Nephron (organoid): Measurements from ENCODE around the gene PIK3C2G.

Source experiments
- H3K27ac Mint-ChIP-seq, 3 experiments: 2 replicates each; pipeline ENCODE4 v1.8.0; 2020; ENCODE audit warnings: mixed read lengths in 3 of 3, mild to moderate bottlenecking in 2 of 3, moderate library complexity in 1 of 3
- H3K27me3 Mint-ChIP-seq: 2 replicates; pipeline ENCODE4 v1.8.0; 2021; ENCODE audit warnings: low read depth, mild to moderate bottlenecking, moderate library complexity, mixed read lengths
- H3K36me3 Mint-ChIP-seq: 2 replicates; pipeline ENCODE4 v1.8.0; 2020; ENCODE audit warnings: low read depth, mixed read lengths
- H3K4me1 Mint-ChIP-seq: 2 replicates; pipeline ENCODE4 v1.8.0; 2020; ENCODE audit warnings: mixed read lengths
- H3K4me3 Mint-ChIP-seq, 3 experiments: 2 replicates each; pipeline ENCODE4 v1.8.0; 2020; ENCODE audit warnings: mild to moderate bottlenecking in 3 of 3, mixed read lengths in 3 of 3, moderate library complexity in 2 of 3
- H3K9me3 Mint-ChIP-seq: 2 replicates; pipeline ENCODE4 v1.8.0; 2020; ENCODE audit warnings: mixed read lengths
- CTCF ChIP-seq, 3 experiments: fragments of 200-600 bp; sonication (generic); IDR thresholded peaks; one replicate each; pipeline ENCODE4 v1.5.0; 2021; ENCODE audit warnings: antibody characterized with exemption in 3 of 3; ENCODE audit not compliant: unreplicated experiment in 3 of 3

The PIK3C2G gene

GRCh38 chr12:18640321-18640955 lies 379.1 kb downstream of the PIK3C2G start:
- no peak for TF ChIP-seq CTCF (IDR thresholded peaks at IDR 0.05; ENCODE audit: unreplicated experiment in 3 of 3)
- Mint-ChIP-seq H3K9me3 (peaks cover 3% of the 10 kb centered on the region), H3K4me1 (peaks cover 29% of the 10 kb centered on the region), H3K27ac (peak overlapping the region; percentile 62 to 85 (median 82)), H3K36me3 (no peaks in the 10 kb centered on the region), H3K27me3 (no peaks in the 10 kb centered on the region), H3K4me3 (no peak overlapping the region)

GRCh38 chr12:18643681-18644080 lies 382.4 kb downstream of the PIK3C2G start:
- Mint-ChIP-seq H3K4me1 (peaks cover 37% of the 10 kb centered on the region), H3K36me3 (no peaks in the 10 kb centered on the region), H3K27ac (peak overlapping the region; percentile 92 to 96 (median 95)), H3K9me3 (peaks cover 3% of the 10 kb centered on the region), H3K27me3 (no peaks in the 10 kb centered on the region), H3K4me3 (peak overlapping the region in 2 of 3 experiments; percentile 1 to 5)
- no peak for TF ChIP-seq CTCF (IDR thresholded peaks at IDR 0.05; ENCODE audit: unreplicated experiment in 3 of 3)

- no peak overlapping the region for H3K4me3 Mint-ChIP-seq
- no peaks in the 10 kb centered on the region for H3K36me3 Mint-ChIP-seq
- H3K9me3 Mint-ChIP-seq, result peaks cover 3% of the 10 kb centered on the region
- no peak for TF ChIP-seq CTCF (IDR thresholded peaks at IDR 0.05; ENCODE audit: unreplicated experiment in 3 of 3)
- H3K4me1 Mint-ChIP-seq, result peaks cover 37% of the 10 kb centered on the region
- no peaks in the 10 kb centered on the region for H3K27me3 Mint-ChIP-seq
- peak overlapping the region; percentile 60 to 96 (median 79) for H3K27ac Mint-ChIP-seq
Measured at GRCh38 chr12:18644564-18644963, 383.2 kb downstream of the PIK3C2G start.

GRCh38 chr12:18646286-18646890 lies 385.1 kb downstream of the PIK3C2G start:
- Mint-ChIP-seq H3K4me3 (no peak overlapping the region), H3K4me1 (peaks cover 29% of the 10 kb centered on the region), H3K9me3 (peaks cover 3% of the 10 kb centered on the region), H3K27ac (peak overlapping the region in 2 of 3 experiments; percentile 84 to 95), H3K36me3 (no peaks in the 10 kb centered on the region), H3K27me3 (no peaks in the 10 kb centered on the region)
- no peak for TF ChIP-seq CTCF (IDR thresholded peaks at IDR 0.05; ENCODE audit: unreplicated experiment in 3 of 3)

GRCh38 chr12:18651525-18651924 lies 390.2 kb downstream of the PIK3C2G start:
- TF ChIP-seq CTCF (IDR thresholded peaks at IDR 0.05; ENCODE audit: unreplicated experiment in 3 of 3), result no peak
- H3K36me3 Mint-ChIP-seq, result no peaks in the 10 kb centered on the region
- H3K27ac Mint-ChIP-seq, result no peak overlapping the region
- peaks cover 9% of the 10 kb centered on the region for H3K4me1 Mint-ChIP-seq
- H3K9me3 Mint-ChIP-seq, result peaks cover 1% of the 10 kb centered on the region
- H3K4me3 Mint-ChIP-seq, result no peak overlapping the region
- H3K27me3 Mint-ChIP-seq, result no peaks in the 10 kb centered on the region

- H3K27ac Mint-ChIP-seq, result no peak overlapping the region
- H3K27me3 Mint-ChIP-seq, result no peaks in the 10 kb centered on the region
- no peaks in the 10 kb centered on the region for H3K36me3 Mint-ChIP-seq
- H3K4me3 Mint-ChIP-seq, result no peak overlapping the region
- H3K4me1 Mint-ChIP-seq, result peaks cover 5% of the 10 kb centered on the region
- H3K9me3 Mint-ChIP-seq, result peaks cover 9% of the 10 kb centered on the region
- no peak for TF ChIP-seq CTCF (IDR thresholded peaks at IDR 0.05; ENCODE audit: unreplicated experiment in 3 of 3)
Measured at GRCh38 chr12:18652596-18652995, 391.3 kb downstream of the PIK3C2G start.
